Measurements from ENCODE around the gene VSTM5.
"Not testable (repeated sequence)": the region's sequence is repeated elsewhere in the genome, so short reads cannot be mapped to it uniquely, and the experiment has no call there.

VSTM5 gene

DNA sequence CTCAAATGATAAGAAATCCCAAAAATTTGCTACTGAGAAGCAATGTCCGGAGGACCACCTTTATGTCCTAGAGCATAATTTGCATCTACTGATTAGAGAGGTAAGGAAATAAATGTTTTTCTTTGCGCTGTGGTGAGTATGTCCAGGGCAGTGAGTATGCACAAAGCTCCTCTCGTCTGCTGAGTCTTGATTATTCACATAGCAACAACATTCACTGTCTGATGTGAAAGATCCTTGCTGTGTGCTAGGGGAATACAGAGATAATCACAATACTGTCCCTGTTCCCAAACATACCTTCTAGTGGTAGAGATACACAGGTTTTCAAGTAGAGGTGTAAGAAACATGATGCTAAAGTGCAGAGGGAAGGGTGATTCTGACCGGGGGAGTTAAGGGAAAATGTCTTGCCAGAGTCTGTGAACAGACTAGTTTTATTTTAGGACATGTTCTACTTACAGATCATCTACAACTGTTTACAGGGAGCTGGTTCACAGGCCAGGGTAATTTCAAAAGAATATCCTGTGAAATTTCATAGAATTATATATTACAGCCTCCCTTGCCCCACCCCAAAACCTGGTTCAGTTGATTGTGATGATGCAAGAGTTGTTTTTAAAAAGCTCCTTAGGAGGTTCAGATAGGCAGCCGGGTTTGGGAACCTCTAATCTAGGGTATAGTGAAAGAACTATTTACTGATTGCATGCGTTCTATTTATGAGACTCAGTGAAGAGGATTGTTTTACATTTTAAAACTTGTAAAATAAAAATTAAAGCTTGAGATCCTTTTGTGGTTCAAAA, 53.8 kb downstream of the VSTM5 start:
- DNase-seq (ENCODE audit: low spot score) = peak; percentile 76

DNA sequence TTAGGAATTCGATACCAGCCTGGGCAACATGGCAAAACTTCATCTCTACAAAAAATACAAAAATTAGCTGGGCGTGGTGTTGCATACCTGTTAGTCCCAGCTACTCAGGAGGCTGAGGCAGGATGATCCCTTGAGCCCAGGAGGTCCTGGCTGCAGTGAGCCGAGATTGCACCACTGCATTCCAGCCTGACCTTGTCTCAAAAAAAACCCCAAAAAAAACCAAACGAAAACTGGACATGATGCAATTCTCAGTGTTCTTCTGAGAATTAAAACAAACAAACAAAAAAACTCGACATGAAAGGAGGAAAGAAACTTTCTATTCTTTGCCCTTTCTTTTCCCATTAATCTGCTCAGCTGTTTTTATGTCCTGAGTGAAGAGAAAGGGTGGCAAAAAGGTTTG, 58.9 kb downstream of the VSTM5 start:
- no peak for DNase-seq (ENCODE audit: low spot score)

DNA sequence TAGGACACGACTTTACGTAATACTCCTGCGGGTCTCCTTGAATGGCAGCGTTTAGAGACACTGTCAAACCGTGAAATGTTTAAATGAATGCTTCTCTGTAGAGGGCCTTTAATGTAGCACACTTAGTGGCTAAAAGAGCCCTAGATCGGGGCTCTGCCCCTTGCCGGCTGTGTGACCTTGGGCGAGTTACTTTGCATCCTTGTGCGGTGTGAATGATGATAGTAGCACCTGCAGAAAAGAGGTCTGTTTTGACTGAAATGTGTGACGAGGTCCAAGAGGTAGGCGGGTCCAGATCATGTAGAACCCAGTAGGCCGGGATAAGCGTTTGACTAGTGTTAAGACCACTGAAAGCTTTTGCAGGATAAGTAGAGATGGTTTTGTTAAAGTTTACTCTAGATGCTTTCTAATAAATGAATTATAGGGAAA, 65.5 kb downstream of the VSTM5 start:
- DNase-seq (ENCODE audit: low spot score) = no peak

DNA sequence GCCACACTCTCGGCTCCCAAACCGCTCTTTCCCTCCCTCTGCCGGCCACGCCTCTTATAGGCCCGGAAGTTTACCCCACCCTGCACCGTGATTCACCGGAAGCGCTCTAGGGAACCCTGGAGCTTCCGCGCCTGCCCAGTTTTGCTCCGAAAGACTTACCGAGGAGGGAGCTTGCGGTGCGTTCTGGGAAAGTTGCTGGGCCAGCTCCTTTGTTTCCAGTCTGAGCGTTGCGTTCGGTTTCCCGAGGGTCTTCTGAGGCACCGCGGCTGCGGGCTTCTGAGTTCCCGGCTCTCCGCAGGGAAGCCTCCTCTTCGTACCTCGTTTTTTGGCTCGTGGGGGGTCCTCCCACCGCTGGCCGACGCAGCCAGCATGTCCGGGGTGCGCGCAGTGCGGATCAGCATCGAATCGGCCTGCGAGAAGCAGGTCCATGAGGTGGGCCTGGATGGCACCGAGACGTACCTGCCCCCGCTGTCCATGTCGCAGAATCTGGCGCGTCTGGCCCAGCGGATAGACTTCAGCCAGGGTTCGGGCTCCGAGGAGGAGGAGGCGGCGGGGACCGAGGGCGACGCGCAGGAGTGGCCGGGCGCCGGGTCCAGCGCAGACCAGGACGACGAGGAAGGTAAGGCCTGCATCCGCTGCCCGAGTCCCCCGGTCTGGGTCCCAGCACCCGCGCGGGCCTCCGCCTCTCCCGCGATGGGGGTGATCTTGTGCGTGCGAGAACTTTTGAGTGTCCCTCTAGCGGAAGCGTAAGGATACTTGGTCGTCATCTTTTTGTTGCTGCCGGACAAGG, 66.1 kb downstream of the VSTM5 start, which contains the start of gene MED17:
MED17 (plus strand) TSS at position 138 of the 790 bp plus-strand sequence; CDS start at position 370, 232 bp downstream.
- DNase-seq (ENCODE audit: low spot score) = peak; percentile 90

DNA sequence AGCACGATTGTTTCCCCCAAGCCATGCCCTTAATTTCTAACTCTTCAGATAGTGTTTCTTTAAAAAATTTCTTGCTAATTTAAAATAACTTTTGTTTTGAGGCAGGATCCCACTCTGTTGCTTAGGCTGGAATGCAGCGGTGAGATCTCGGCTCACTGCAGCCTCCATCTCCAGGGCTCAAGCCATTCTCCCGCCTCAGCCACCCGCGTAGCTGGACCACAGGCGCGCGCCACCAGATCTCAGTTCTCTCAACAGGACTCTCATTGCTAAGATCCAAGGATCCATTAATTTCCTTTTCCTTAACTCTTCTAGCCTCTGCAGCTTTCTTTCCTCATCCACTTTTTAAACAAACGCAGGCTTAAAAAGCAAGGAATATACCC, 66.7 kb downstream of the VSTM5 start:
- DNase-seq (ENCODE audit: low spot score) = no peak

DNA sequence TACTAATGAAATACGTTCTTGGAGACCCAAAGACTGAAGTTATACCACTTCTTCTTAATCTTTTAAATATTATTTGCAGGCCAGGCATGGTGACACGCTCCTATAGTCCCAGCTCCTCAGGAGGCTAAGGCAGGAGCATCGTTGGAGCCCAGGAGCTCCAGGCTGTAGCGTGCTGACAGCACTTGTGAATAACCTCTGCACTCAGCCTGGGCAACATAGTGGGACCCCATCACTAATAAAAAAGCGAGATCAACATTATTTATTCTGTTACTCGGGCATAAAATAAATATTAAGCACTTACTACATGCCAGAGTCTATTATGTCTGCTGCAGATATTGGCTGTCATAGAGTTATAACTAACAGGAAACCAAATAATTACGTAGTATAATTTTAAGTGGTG, 67.1 kb downstream of the VSTM5 start:
- DNase-seq (ENCODE audit: low spot score) = no peak

DNA sequence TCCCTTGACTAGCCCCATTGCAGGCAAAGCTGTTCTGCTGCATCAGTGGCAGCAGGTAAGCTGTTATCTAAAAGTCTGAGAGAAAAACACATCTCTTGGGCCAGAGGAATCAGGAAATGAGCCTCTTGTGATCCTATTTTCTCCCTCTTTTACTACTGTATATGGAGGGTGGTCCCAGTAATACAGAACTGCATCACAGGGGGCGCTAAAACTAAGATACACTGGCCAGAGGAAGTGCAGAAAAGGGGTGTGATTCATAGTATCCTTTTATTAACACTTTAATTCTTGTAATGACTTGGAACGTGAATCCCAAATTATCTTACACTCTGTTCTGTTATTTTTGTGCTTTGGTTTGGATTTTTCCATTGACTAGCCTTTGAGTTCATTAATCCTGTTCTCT, 75.1 kb downstream of the VSTM5 start:
- peak; percentile 25 for DNase-seq (ENCODE audit: low spot score)

DNA sequence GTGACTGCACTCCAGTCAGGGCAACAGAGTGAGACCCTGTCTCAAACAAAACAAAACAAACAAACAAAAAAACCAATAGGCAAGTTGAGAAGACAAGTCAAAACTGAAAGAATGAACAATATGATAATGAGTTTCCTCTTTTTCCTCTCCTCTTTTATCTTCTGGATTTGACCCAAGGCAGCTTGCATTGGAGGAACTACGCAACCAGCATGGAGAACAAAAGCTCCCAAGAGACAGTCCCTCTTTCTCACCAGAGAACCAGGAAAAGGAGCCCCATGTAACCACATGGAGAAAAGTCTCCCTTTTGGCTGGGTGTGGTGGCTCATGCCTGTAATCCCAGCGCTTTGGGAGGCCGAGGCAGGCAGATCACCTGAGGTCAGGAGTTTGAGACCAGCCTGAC, 75.9 kb downstream of the VSTM5 start:
- not testable (repeated sequence) for DNase-seq (ENCODE audit: low spot score)

DNA sequence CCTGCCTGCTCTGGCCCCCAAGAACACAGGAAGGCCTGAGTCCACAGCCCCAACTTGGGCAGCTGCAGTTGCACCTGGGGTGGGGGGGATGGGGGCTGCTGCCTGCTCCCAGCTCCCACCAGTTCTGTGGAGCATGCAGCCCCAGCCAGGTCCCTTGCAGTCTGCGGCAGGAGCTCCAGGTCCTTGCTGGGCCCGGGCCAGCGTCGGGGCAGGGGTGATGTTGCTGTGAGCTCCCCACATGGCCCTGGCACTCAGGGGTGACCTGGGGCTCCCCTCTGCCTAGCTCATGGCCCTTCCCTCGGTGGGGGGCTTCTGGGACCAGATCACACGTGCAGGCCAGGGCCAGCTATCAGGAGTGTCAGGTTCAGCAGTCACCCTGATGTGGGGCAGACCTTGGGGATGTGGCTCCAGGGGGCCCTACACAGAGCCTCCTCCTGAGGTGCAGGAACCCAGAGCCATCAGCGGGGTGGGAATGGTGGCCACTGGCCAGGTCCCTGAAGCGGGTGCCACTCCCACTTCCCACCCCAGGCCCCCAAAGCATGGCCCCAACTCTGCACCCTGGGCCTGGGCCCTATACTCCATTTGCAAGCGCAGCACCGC, 76.7 kb downstream of the VSTM5 start:
- no peak for DNase-seq (ENCODE audit: low spot score)

DNA sequence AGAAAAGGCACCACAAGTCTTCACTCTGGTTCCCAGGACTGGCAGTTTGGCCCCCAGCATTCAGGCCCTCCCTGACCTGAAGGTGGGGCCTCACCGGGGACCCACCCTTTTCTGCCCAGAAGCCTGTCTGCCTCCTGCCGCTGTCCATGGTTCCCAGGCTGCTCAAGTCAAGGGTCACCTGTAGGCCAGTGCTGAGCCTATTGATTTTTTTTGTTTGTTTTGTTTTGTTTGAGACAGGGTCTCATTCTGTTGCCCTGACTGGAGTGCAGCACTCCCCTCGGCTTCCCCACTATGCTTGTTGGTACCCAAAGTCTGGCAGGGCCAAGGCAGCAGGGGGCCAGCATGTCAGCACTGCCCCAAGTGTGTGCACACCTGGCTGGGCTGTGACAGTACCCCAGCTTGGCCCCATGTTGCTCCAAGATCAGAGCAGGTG, 77.4 kb downstream of the VSTM5 start:
- DNase-seq (ENCODE audit: low spot score) = no peak

DNA sequence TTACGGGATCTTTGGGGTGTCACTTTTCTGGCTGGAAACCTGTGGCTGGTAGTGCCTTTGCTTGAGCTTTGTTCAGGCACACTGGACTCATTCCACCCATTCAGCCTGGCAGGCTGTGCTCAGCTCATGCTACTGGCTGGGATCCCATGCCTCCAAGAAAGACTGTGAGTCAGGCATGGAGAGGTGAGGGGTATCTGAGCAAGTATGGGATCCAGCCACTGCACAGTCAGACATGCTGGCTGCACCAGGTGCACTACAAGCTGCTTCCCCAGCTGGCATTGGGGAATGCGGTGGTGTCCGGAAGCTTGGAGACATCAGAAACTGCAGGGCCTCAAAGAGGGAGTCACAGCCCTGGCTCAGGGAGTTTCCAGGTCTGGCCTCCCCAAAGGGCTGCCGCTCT, 78.3 kb downstream of the VSTM5 start:
- DNase-seq (ENCODE audit: low spot score) = no peak

DNA sequence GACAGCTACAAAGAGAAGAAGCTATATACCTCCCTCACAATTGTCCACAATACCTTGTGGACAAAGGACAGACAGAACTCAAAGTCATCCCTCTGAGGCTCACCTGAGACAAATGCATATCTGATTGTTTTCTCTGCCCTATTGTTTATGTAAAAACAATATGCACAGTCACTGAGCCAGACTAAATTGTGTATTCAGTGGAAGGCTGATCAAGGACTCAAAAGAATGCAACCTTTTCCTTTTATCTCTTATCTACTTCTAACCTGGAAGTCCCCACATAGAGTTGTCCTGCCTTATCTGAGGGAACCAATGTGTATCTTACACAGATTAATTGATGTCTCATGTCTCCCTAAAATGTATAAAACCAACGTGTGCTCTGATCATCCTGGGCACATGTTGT, 80.3 kb downstream of the VSTM5 start:
- DNase-seq (ENCODE audit: low spot score) = no peak

Data from hematopoietic multipotent progenitor cell treated with erythropoietin and hydrocortisone succinate and interleukin-3 and kit ligand, for 15 days (in vitro differentiated cells).